ENCODE results near the gene TCF4. TPM values are rescaled to one million over a fixed set of nuclear protein-coding genes. Genes with fewer than 3 reads are reported as not detected.

Gene TCF4
- total and polyA plus RNA-seq, 2 of the 13 experiments (the other 11 are each of a cell fraction or from before 2014, with no cell fraction given), result not detected

DNA sequence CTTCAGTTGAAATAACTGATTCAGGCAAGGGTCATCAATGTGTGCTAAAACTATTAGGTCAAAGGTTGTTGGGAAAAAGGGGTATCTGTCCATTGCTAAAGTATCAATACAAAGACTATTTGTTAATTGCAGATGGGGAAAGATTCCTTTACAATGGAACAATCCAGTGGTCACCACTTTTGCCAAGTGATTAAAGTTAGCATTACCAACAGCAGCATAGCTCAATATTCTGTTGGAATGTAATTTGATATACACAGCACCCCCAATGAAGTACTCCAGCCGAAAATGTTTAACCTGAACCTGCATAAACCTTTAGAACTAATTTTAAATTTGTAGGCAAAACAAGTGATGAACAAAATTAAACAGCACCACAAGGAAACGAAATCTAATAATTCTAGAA is 191.0 kb downstream of the TCF4 start:
- in situ Hi-C loops (cut with HindIII; ENCODE audit: extremely low pct_ligation_motif_present, low pct_unique_long_range_greater_than_20kb), result no loop called here
- H4K20me1 ChIP-seq (ENCODE audit: insufficient read depth, low read length), result no peaks in the 10 kb centered on the region
- intact Hi-C loops (cut with micrococcal nuclease; ENCODE audit: unreplicated experiment), result no loop called here
- no peaks in the 10 kb centered on the region for H3K9me3 ChIP-seq (ENCODE audit: low read length)
- H3K27ac ChIP-seq (ENCODE audit: extremely low read length, insufficient read depth, low read length), result no peak overlapping the region
- no peak overlapping the region for H2AFZ ChIP-seq (ENCODE audit: low read length)
- H3K4me3 ChIP-seq (replicated peaks in 1 of 3; ENCODE audit: insufficient read depth in 1 of 3, low read depth in 2 of 3, low read length in 3 of 3), result no peak overlapping the region
- POLR2A ChIA-PET, result no interaction called here
- no peak overlapping the region for H3K9ac ChIP-seq (ENCODE audit: insufficient read depth, low read depth, low read length)
- CTCF ChIA-PET (ENCODE audit: low intra/inter-chr PET ratio, low total read pairs), result no interaction called here
- FAIRE-seq (no peak), ATAC-seq (no peak), DNase-seq (ENCODE audit: low spot score) (no peak)
- H3K4me1 ChIP-seq (ENCODE audit: insufficient read depth, low read length), result no peaks in the 10 kb centered on the region
- TF ChIP-seq ZNF850 (CRISPR knock-in tag; conservative IDR thresholded peaks at IDR 0.05) (no peak), ZNF83 (CRISPR knock-in tag; IDR thresholded peaks at IDR 0.05; ENCODE audit: borderline replicate concordance) (no peak), ATF7 (IDR thresholded peaks at IDR 0.05) (no peak), ATF7 (CRISPR knock-in tag; IDR thresholded peaks at IDR 0.05) (no peak), KDM6A (CRISPR knock-in tag; IDR thresholded peaks at IDR 0.05; ENCODE audit: low read depth) (no peak), ZNF256 (CRISPR knock-in tag; conservative IDR thresholded peaks at IDR 0.05) (no peak), TFAP4 (IDR thresholded peaks at IDR 0.05; ENCODE audit: borderline replicate concordance, low read depth) (no peak), FLYWCH1 (CRISPR knock-in tag; IDR thresholded peaks at IDR 0.05) (no peak), ZNF562 (CRISPR knock-in tag; IDR thresholded peaks at IDR 0.05; ENCODE audit: borderline replicate concordance) (no peak), GABPA (IDR thresholded peaks at IDR 0.05; ENCODE audit: low read depth, low read length) (no peak), GABPA (CRISPR knock-in tag; IDR thresholded peaks at IDR 0.05; ENCODE audit: low read depth) (no peak), ZNF496 (CRISPR knock-in tag; IDR thresholded peaks at IDR 0.05; ENCODE audit: insufficient replicate concordance) (no peak), ZNF720 (CRISPR knock-in tag; IDR thresholded peaks at IDR 0.05) (no peak), ZNF749 (CRISPR knock-in tag; IDR thresholded peaks at IDR 0.05; ENCODE audit: borderline replicate concordance) (no peak), ZNF10 (CRISPR knock-in tag; IDR thresholded peaks at IDR 0.05; ENCODE audit: borderline replicate concordance, low read depth) (no peak)
- TF ChIP-seq, protein P1, sequence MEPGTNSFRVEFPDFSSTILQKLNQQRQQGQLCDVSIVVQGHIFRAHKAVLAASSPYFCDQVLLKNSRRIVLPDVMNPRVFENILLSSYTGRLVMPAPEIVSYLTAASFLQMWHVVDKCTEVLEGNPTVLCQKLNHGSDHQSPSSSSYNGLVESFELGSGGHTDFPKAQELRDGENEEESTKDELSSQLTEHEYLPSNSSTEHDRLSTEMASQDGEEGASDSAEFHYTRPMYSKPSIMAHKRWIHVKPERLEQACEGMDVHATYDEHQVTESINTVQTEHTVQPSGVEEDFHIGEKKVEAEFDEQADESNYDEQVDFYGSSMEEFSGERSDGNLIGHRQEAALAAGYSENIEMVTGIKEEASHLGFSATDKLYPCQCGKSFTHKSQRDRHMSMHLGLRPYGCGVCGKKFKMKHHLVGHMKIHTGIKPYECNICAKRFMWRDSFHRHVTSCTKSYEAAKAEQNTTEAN (CRISPR knock-in tag; conservative IDR thresholded peaks at IDR 0.05), result no peak
- TF ChIP-seq, protein P2, sequence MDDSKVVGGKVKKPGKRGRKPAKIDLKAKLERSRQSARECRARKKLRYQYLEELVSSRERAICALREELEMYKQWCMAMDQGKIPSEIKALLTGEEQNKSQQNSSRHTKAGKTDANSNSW (CRISPR knock-in tag; IDR thresholded peaks at IDR 0.05; ENCODE audit: borderline replicate concordance), result no peak
- H3K79me2 ChIP-seq (ENCODE audit: insufficient read depth, low read length), result no peaks in the 10 kb centered on the region
- BruUV-seq (replicated peaks), result no TSS peak
- H3K36me3 ChIP-seq (replicated peaks in 1 of 2; ENCODE audit: control insufficient read depth in 1 of 2, insufficient read depth in 2 of 2, low read length in 2 of 2), result no peaks in the 10 kb centered on the region
- 2% methylated on average over 2 of the region's 2 CpGs for WGBS (ENCODE audit: low lambda C conversion rate)
- H3K4me2 ChIP-seq (ENCODE audit: low read depth, low read length), result no peak overlapping the region
- H3K27me3 ChIP-seq (ENCODE audit: control insufficient read depth in 1 of 2, insufficient read depth in 2 of 2, low read length in 2 of 2), result no peaks in the 10 kb centered on the region; a peak in 1 of 5 replicates

Data from HepG2 (cell line).